Mesenchymal stem cell (in vitro differentiated cells and primary cell): ENCODE results near the gene WNK1.
"Not testable (repeated sequence)": the region's sequence is repeated elsewhere in the genome, so short reads cannot be mapped to it uniquely, and the experiment has no call there.

Source experiments
- DNase-seq: peaks from one replicate; pipeline ENCODE4 v3.0.0-alpha.2; 2013
- H2AFZ ChIP-seq: one replicate; pipeline ENCODE4 v1.6.1; 2013; ENCODE audit warnings: low read depth, mild to moderate bottlenecking, control low read depth, inconsistent platforms, low read length, moderate library complexity
- H2AK5ac ChIP-seq: 2 replicates; pipeline ENCODE4 v1.6.1; 2013; ENCODE audit warnings: low read length, moderate library complexity, mild to moderate bottlenecking, inconsistent platforms; ENCODE audit not compliant: severe bottlenecking
- H2BK120ac ChIP-seq: one replicate; pipeline ENCODE4 v1.6.1; 2013; ENCODE audit warnings: low read depth, mild to moderate bottlenecking, inconsistent platforms, low read length, moderate library complexity
- H2BK12ac ChIP-seq, 2 experiments: one replicate each; pipeline ENCODE4 v1.6.1; 2013; ENCODE audit warnings: inconsistent platforms in 2 of 2, low read length in 2 of 2, mild to moderate bottlenecking in 2 of 2, moderate library complexity in 2 of 2, control low read depth in 1 of 2
- H2BK15ac ChIP-seq: one replicate; pipeline ENCODE4 v1.6.1; 2013; ENCODE audit warnings: mild to moderate bottlenecking, low read depth, inconsistent platforms; ENCODE audit not compliant: poor library complexity, severe bottlenecking
- H2BK5ac ChIP-seq: 2 replicates; pipeline ENCODE4 v1.6.1; 2013; ENCODE audit warnings: low read depth, mild to moderate bottlenecking, low read length, control low read depth, inconsistent platforms; ENCODE audit not compliant: poor library complexity, severe bottlenecking
- H3K14ac ChIP-seq, 2 experiments: one replicate each; pipeline ENCODE4 v1.6.1; 2013; ENCODE audit warnings: inconsistent platforms in 2 of 2, low read length in 2 of 2, control low read depth in 1 of 2, mild to moderate bottlenecking in 1 of 2, moderate library complexity in 1 of 2
- H3K18ac ChIP-seq, 2 experiments: one replicate each; pipeline ENCODE4 v1.6.1; 2013; ENCODE audit warnings: inconsistent platforms in 2 of 2, low read length in 2 of 2, control low read depth in 1 of 2, low read depth in 1 of 2, mild to moderate bottlenecking in 1 of 2
- H3K23ac ChIP-seq, 2 experiments: one replicate each; pipeline ENCODE4 v1.6.1; 2013; ENCODE audit warnings: inconsistent platforms in 2 of 2, low read length in 2 of 2, mild to moderate bottlenecking in 2 of 2, moderate library complexity in 2 of 2, control low read depth in 1 of 2
- H3K27ac ChIP-seq: 2 replicates; pipeline ENCODE4 v1.5.1; 2013; ENCODE audit warnings: mild to moderate bottlenecking, moderate library complexity, low read length, control low read depth, inconsistent platforms; ENCODE audit not compliant: poor library complexity, severe bottlenecking
- H3K27me3 ChIP-seq, 2 experiments: 2 replicates each; pipeline versions ENCODE4 v1.6.1 to v1.7.0; 2013; ENCODE audit warnings: low read length in 2 of 2, mild to moderate bottlenecking in 2 of 2, moderate library complexity in 2 of 2, control low read depth in 1 of 2, inconsistent platforms in 1 of 2; ENCODE audit not compliant: control insufficient read depth in 1 of 2, insufficient read depth in 1 of 2
- H3K36me3 ChIP-seq, 2 experiments: 2 replicates each; pipeline versions ENCODE4 v1.6.1 to v1.7.0; 2013; ENCODE audit warnings: low read length in 2 of 2, control low read depth in 1 of 2, inconsistent platforms in 1 of 2, low read depth in 1 of 2, mild to moderate bottlenecking in 1 of 2; ENCODE audit not compliant: insufficient read depth in 2 of 2, control insufficient read depth in 1 of 2
- H3K4ac ChIP-seq, 2 experiments: one replicate each; pipeline ENCODE4 v1.6.1; 2013; ENCODE audit warnings: inconsistent platforms in 2 of 2, low read length in 2 of 2, mild to moderate bottlenecking in 2 of 2, moderate library complexity in 2 of 2, control low read depth in 1 of 2, low read depth in 1 of 2
- H3K4me1 ChIP-seq: 2 replicates; pipeline ENCODE4 v1.6.1; 2013; ENCODE audit warnings: low read depth, low read length, control low read depth; ENCODE audit not compliant: control insufficient read depth, insufficient read depth
- H3K4me2 ChIP-seq: 2 replicates; pipeline ENCODE4 v1.6.1; 2013; ENCODE audit warnings: low read length, mild to moderate bottlenecking, inconsistent platforms; ENCODE audit not compliant: poor library complexity, severe bottlenecking
- H3K4me3 ChIP-seq, 2 experiments: 2 replicates each; pipeline versions ENCODE4 v1.5.1 to v1.7.0; 2013; ENCODE audit warnings: low read length in 2 of 2, mild to moderate bottlenecking in 2 of 2, control low read depth in 1 of 2, low read depth in 1 of 2; ENCODE audit not compliant: insufficient read depth in 1 of 2
- H3K79me1 ChIP-seq: replicated peaks from 2 replicates; pipeline ENCODE4 v1.6.1; 2013; ENCODE audit warnings: mild to moderate bottlenecking, control low read depth, low read length, inconsistent platforms; ENCODE audit not compliant: poor library complexity, severe bottlenecking
- H3K9ac ChIP-seq: 2 replicates; pipeline ENCODE4 v1.7.0; 2013; ENCODE audit warnings: mild to moderate bottlenecking, low read length, moderate library complexity
- H3K9me3 ChIP-seq: 2 replicates; pipeline ENCODE4 v1.7.0; 2013; ENCODE audit warnings: mild to moderate bottlenecking, low read length; ENCODE audit not compliant: control insufficient read depth
- H4K8ac ChIP-seq: one replicate; pipeline ENCODE4 v1.6.1; 2013; ENCODE audit warnings: inconsistent platforms, mild to moderate bottlenecking, low read length, moderate library complexity
- H4K91ac ChIP-seq: one replicate; pipeline ENCODE4 v1.6.1; 2013; ENCODE audit warnings: mild to moderate bottlenecking, low read length, inconsistent platforms
- WGBS: methylation state at CpG from one replicate; pipeline ENCODE4 v1.1.7; 2013; ENCODE audit warnings: mixed read lengths; 5-methylcytosine and 5-hydroxymethylcytosine counted together

The WNK1 gene

GRCh38 chr12:788762-789161 lies 36.4 kb downstream of the WNK1 start:
- not testable (repeated sequence) for H4K8ac ChIP-seq, H3K4me1 ChIP-seq, H3K18ac ChIP-seq, H3K14ac ChIP-seq, H3K4me3 ChIP-seq, H2AFZ ChIP-seq, H3K79me1 ChIP-seq, H2BK12ac ChIP-seq, H3K9me3 ChIP-seq, H3K36me3 ChIP-seq, H3K4ac ChIP-seq, H3K27me3 ChIP-seq, H3K27ac ChIP-seq, H2BK120ac ChIP-seq, H2AK5ac ChIP-seq, H4K91ac ChIP-seq, H2BK5ac ChIP-seq, H3K4me2 ChIP-seq, H2BK15ac ChIP-seq, H3K23ac ChIP-seq, DNase-seq, H3K9ac ChIP-seq
- WGBS: 92% methylated on average over 4 of the region's 4 CpGs

GRCh38 chr12:789852-790563 lies 37.6 kb downstream of the WNK1 start:
- H2BK120ac ChIP-seq: no peak overlapping the region
- no peaks in the 10 kb centered on the region for H3K4me1 ChIP-seq
- H3K27ac ChIP-seq: peak overlapping the region; percentile 14
- no peak overlapping the region for H2BK5ac ChIP-seq
- H3K79me1 ChIP-seq: peaks cover 2% of the 10 kb centered on the region
- H3K9ac ChIP-seq: no peak overlapping the region
- H3K23ac ChIP-seq: no peak overlapping the region
- no peak overlapping the region for H4K91ac ChIP-seq
- H3K27me3 ChIP-seq: no peaks in the 10 kb centered on the region
- no peak overlapping the region for H3K4me2 ChIP-seq
- H2BK15ac ChIP-seq: no peak overlapping the region
- 94% methylated on average over 2 of the region's 3 CpGs for WGBS
- H2BK12ac ChIP-seq: no peak overlapping the region
- no peak overlapping the region for H3K4ac ChIP-seq
- no peaks in the 10 kb centered on the region for H3K36me3 ChIP-seq
- H3K14ac ChIP-seq: no peak overlapping the region
- no peak overlapping the region for H2AFZ ChIP-seq
- H2AK5ac ChIP-seq: no peak overlapping the region
- no peak overlapping the region for H4K8ac ChIP-seq
- no peak for DNase-seq
- no peak overlapping the region for H3K4me3 ChIP-seq
- no peak overlapping the region for H3K18ac ChIP-seq
- no peaks in the 10 kb centered on the region for H3K9me3 ChIP-seq

- Histone ChIP-seq H3K23ac (no peak overlapping the region), H3K14ac (no peak overlapping the region), H3K18ac (no peak overlapping the region), H2BK12ac (no peak overlapping the region), H3K4me2 (no peak overlapping the region), H3K4me3 (no peak overlapping the region), H2AFZ (no peak overlapping the region), H3K9me3 (no peaks in the 10 kb centered on the region), H3K27ac (no peak overlapping the region), H2AK5ac (no peak overlapping the region), H3K79me1 (peaks cover 2% of the 10 kb centered on the region), H3K27me3 (no peaks in the 10 kb centered on the region), H3K4me1 (no peaks in the 10 kb centered on the region), H3K9ac (no peak overlapping the region), H3K36me3 (no peaks in the 10 kb centered on the region), H2BK5ac (no peak overlapping the region), H2BK15ac (no peak overlapping the region), H4K91ac (no peak overlapping the region), H3K4ac (no peak overlapping the region), H2BK120ac (no peak overlapping the region), H4K8ac (no peak overlapping the region)
- no CpG with 5 or more reads among the region's 1 CpG for WGBS
- DNase-seq: no peak
Observed at GRCh38 chr12:790608-791007, 38.2 kb downstream of the WNK1 start.

- WGBS: 67% methylated on average over 1 of the region's 3 CpGs
Observed at GRCh38 chr12:793037-793436, 40.7 kb downstream of the WNK1 start.

More at GRCh38 chr12:793037-793436, 40.7 kb downstream of the WNK1 start:
- Histone ChIP-seq H3K18ac (no peak overlapping the region), H3K9ac (no peak overlapping the region), H3K4ac (no peak overlapping the region), H3K4me2 (no peak overlapping the region), H3K27ac (no peak overlapping the region), H3K79me1 (peaks cover 4% of the 10 kb centered on the region), H3K36me3 (no peaks in the 10 kb centered on the region), H4K91ac (no peak overlapping the region), H3K4me1 (peaks cover 3% of the 10 kb centered on the region), H3K14ac (no peak overlapping the region), H2AFZ (no peak overlapping the region), H3K4me3 (no peak overlapping the region), H2AK5ac (no peak overlapping the region), H3K27me3 (no peaks in the 10 kb centered on the region), H2BK15ac (no peak overlapping the region), H2BK5ac (no peak overlapping the region), H3K9me3 (no peaks in the 10 kb centered on the region), H2BK120ac (no peak overlapping the region), H3K23ac (no peak overlapping the region), H2BK12ac (no peak overlapping the region), H4K8ac (no peak overlapping the region)
- DNase-seq: no peak
